HEK293T (cell line): ENCODE data around the gene THRB.

Experiments
- BHLHE40 ChIP-seq: fragments of 450-650 bp; IDR thresholded peaks from 2 replicates; pipeline ENCODE4 v1.6.1; 2016; ENCODE audit warnings: mild to moderate bottlenecking, moderate library complexity, borderline replicate concordance
- CTBP1 ChIP-seq: fragments of 450-650 bp; IDR thresholded peaks from 2 replicates; pipeline ENCODE4 v1.6.1; 2016; ENCODE audit warnings: borderline replicate concordance
- FOXK2 ChIP-seq: fragments of 450-650 bp; IDR thresholded peaks from 2 replicates; pipeline ENCODE4 v1.6.1; 2016; ENCODE audit warnings: mild to moderate bottlenecking
- LEF1 ChIP-seq: fragments of 450-650 bp; IDR thresholded peaks from 2 replicates; pipeline ENCODE4 v1.6.1; 2017; ENCODE audit warnings: mild to moderate bottlenecking, borderline replicate concordance
- SP1 ChIP-seq: fragments of 450-650 bp; IDR thresholded peaks from 2 replicates; pipeline ENCODE4 v1.6.1; 2017
- TARDBP ChIP-seq: fragments of 450-650 bp; IDR thresholded peaks from 2 replicates; pipeline ENCODE4 v1.6.1; 2016
- ZNF384 ChIP-seq: fragments of 450-650 bp; IDR thresholded peaks from 2 replicates; pipeline ENCODE4 v1.6.1; 2016
- TF ChIP-seq, protein P1 (sequence below): fragments of 450-650 bp; IDR thresholded peaks from 2 replicates; pipeline ENCODE4 v1.6.1; 2016

DNA sequence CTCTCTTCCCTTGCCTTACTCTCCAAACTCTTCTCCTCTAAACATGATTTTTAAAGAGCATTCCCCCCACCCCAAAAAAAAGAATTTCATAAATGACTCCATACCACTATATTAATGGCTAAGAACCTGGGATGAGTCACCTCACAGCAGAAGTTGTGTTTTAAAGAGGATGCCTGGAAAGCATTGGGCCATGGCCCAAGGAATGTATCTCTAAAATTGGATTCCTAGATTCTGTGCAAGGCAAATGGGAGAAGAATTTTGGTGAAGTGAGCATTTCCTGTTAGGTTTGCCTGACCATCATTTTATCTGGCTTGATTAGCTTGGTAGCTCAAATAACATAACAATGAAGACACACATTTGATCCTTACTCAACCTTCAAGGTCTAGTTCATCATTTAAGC lies 298.1 kb downstream of the THRB start:
- no peak for TF ChIP-seq SP1
- no peak for TF ChIP-seq ZNF384
- TF ChIP-seq, protein P1, sequence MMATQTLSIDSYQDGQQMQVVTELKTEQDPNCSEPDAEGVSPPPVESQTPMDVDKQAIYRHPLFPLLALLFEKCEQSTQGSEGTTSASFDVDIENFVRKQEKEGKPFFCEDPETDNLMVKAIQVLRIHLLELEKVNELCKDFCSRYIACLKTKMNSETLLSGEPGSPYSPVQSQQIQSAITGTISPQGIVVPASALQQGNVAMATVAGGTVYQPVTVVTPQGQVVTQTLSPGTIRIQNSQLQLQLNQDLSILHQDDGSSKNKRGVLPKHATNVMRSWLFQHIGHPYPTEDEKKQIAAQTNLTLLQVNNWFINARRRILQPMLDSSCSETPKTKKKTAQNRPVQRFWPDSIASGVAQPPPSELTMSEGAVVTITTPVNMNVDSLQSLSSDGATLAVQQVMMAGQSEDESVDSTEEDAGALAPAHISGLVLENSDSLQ = no peak
- no peak for TF ChIP-seq LEF1
- TF ChIP-seq BHLHE40 = no peak
- no peak for TF ChIP-seq FOXK2
- TF ChIP-seq CTBP1 = no peak
- TF ChIP-seq TARDBP = no peak
